A549 (cell line): ENCODE results near the gene ARHGAP22. TPM values are rescaled to one million over a fixed set of nuclear protein-coding genes. Genes with fewer than 3 reads are reported as not detected.

ENCODE experiments used
- ATAC-seq, 2 experiments: fragments of 200-7000 bp in 1 of 2; fragments of >200 bp in 1 of 2; cut with Nextera tagmentation in 1 of 2; cut with Tn5 transposase in 1 of 2; 3 replicates each; pipeline versions ENCODE4 v1.8.0 to v1.9.1; 2018 to 2020; ENCODE audit warnings: mild to moderate bottlenecking in 1 of 2, moderate library complexity in 1 of 2
- CTCF ChIA-PET: fragments of 300-600 bp; sonication (Branson Sonifier 250); formaldehyde crosslinking; extraction: SDS; loops from one replicate; lab custom pipeline; 2021; ENCODE audit warnings: antibody characterized with exemption, inconsistent platforms; lab: Yijun Ruan, JAX
- POLR2A ChIA-PET: fragments of 350-600 bp; formaldehyde crosslinking; extraction: SDS; loops from one replicate; lab custom pipeline; 2021; ENCODE audit warnings: antibody characterized with exemption, inconsistent platforms; lab: Yijun Ruan, JAX
- DNase-seq, 2 experiments: peaks; one replicate each; pipeline versions ENCODE4 v3.0.0 to v3.0.0-alpha.2; 2011 to 2016; ENCODE audit warnings: low read depth in 1 of 2, low spot score in 1 of 2
- FAIRE-seq: peaks from 2 replicates; lab custom pipeline; 2011; peaks lifted over from hg19 to GRCh38; lab: Jason Lieb, UNC
- H3K27ac ChIP-seq, 2 experiments: fragments of >200 bp; sonication (Bioruptor Twin); formaldehyde crosslinking; 3 replicates each; pipeline ENCODE4 v1.5.1; 2016 to 2017
- H3K4me1 ChIP-seq: fragments of >200 bp; sonication (Bioruptor Twin); formaldehyde crosslinking; 3 replicates; pipeline ENCODE4 v1.6.1; 2016
- H3K4me2 ChIP-seq: fragments of >200 bp; sonication (Bioruptor Twin); formaldehyde crosslinking; 3 replicates; pipeline ENCODE4 v1.6.1; 2016
- H3K4me3 ChIP-seq: fragments of >200 bp; sonication (Bioruptor Twin); formaldehyde crosslinking; 3 replicates; pipeline ENCODE4 v1.5.1; 2016
- H3K9me3 ChIP-seq: fragments of >200 bp; sonication (Bioruptor Twin); formaldehyde crosslinking; 3 replicates; pipeline ENCODE4 v1.6.1; 2016
- BHLHE40 ChIP-seq: IDR thresholded peaks from 2 replicates; pipeline ENCODE4 v1.6.1; 2012; ENCODE audit warnings: low read depth, low read length, inconsistent platforms
- CBX2 ChIP-seq: fragments of 200-600 bp; sonication (generic); IDR thresholded peaks from 2 replicates; pipeline ENCODE4 v1.6.1; 2016; ENCODE audit warnings: low read depth, mild to moderate bottlenecking, borderline replicate concordance
- CHD4 ChIP-seq: fragments of 200-600 bp; sonication (generic); IDR thresholded peaks from 2 replicates; pipeline ENCODE4 v1.6.1; 2016; ENCODE audit warnings: antibody characterized with exemption, mild to moderate bottlenecking, borderline replicate concordance
- FOSL2 ChIP-seq, 2 experiments: fragments of 450-650 bp in 1 of 2; fragments of >200 bp in 1 of 2; sonication (Bioruptor Twin) in 1 of 2; formaldehyde crosslinking; IDR thresholded peaks; 2 replicates each; pipeline versions ENCODE4 v1.5.0 to v1.6.1; 2016 to 2020; ENCODE audit warnings: mild to moderate bottlenecking in 1 of 2, moderate library complexity in 1 of 2
- HDAC2 ChIP-seq: fragments of 200-600 bp; sonication (generic); IDR thresholded peaks from 2 replicates; pipeline ENCODE4 v1.6.1; 2016
- HOXA7 ChIP-seq: fragments of 250-450 bp; sonication (Bioruptor Pico); IDR thresholded peaks from 2 replicates; pipeline ENCODE4 v1.5.0; 2020; ENCODE audit warnings: mild to moderate bottlenecking, moderate library complexity
- HOXB5 ChIP-seq: fragments of 250-450 bp; sonication (Bioruptor Pico); IDR thresholded peaks from 2 replicates; pipeline ENCODE4 v1.5.0; 2020; ENCODE audit warnings: mild to moderate bottlenecking, moderate library complexity
- MAFK ChIP-seq: fragments of 450-650 bp; IDR thresholded peaks from 2 replicates; pipeline ENCODE4 v1.6.1; 2014; ENCODE audit not compliant: partially characterized antibody
- MAZ ChIP-seq: fragments of 150-350 bp; IDR thresholded peaks from 2 replicates; pipeline ENCODE4 v1.6.1; 2014; ENCODE audit warnings: antibody characterized with exemption, low read depth, low read length, borderline replicate concordance
- MYC ChIP-seq: IDR thresholded peaks from 2 replicates; pipeline ENCODE4 v1.6.1; 2012; ENCODE audit warnings: mild to moderate bottlenecking, inconsistent platforms, low read length, improper control_type of control experiment, borderline replicate concordance
- POLR2AphosphoS2 ChIP-seq: conservative IDR thresholded peaks from 2 replicates; pipeline ENCODE4 v1.6.1; 2012; ENCODE audit warnings: low read length, improper control_type of control experiment, inconsistent platforms
- WGBS: methylation state at CpG from one replicate; pipeline ENCODE4 v1.1.6; 2017; ENCODE audit errors: missing lambda C conversion rate; 5-methylcytosine and 5-hydroxymethylcytosine counted together
- polyA plus RNA-seq, 4 experiments: library from polyadenylated mRNA; depleted of rRNA in 3 of 4; stranded (reverse); fragments of >200 nt; fragmentation: RNase III in 1 of 4; extraction: RNeasy Plus Mini Kit Qiagen cat#74134 plus additional on column Dnase treatment in 1 of 4; gene quantifications; 2 replicates in 3 of 4; 3 replicates in 1 of 4; pipeline ENCODE4 v1.2.3, GENCODE V29; 2011 to 2017
- TF ChIP-seq, protein P1 (sequence below): fragments of 200-600 bp; sonication (generic); IDR thresholded peaks from 2 replicates; pipeline ENCODE4 v1.6.1; 2016; ENCODE audit warnings: antibody characterized with exemption, mild to moderate bottlenecking, moderate library complexity
- TF ChIP-seq, protein P2 (sequence below): fragments of >200 bp; sonication (Bioruptor Twin); formaldehyde crosslinking; IDR thresholded peaks from 2 replicates; pipeline ENCODE4 v1.6.1; 2016
- TF ChIP-seq, protein P3 (sequence below): fragments of >200 bp; sonication (Bioruptor Twin); formaldehyde crosslinking; IDR thresholded peaks from 3 replicates; pipeline ENCODE4 v1.5.1; 2016
- TF ChIP-seq, protein P4 (sequence below): fragments of >200 bp; sonication (Bioruptor Twin); formaldehyde crosslinking; IDR thresholded peaks from 3 replicates; pipeline ENCODE4 v1.6.1; 2016

ARHGAP22 gene
- polyA plus RNA-seq, 2 of the 4 experiments (the other 2 are of a cell fraction), result 1.9 to 3.2 TPM

DNA sequence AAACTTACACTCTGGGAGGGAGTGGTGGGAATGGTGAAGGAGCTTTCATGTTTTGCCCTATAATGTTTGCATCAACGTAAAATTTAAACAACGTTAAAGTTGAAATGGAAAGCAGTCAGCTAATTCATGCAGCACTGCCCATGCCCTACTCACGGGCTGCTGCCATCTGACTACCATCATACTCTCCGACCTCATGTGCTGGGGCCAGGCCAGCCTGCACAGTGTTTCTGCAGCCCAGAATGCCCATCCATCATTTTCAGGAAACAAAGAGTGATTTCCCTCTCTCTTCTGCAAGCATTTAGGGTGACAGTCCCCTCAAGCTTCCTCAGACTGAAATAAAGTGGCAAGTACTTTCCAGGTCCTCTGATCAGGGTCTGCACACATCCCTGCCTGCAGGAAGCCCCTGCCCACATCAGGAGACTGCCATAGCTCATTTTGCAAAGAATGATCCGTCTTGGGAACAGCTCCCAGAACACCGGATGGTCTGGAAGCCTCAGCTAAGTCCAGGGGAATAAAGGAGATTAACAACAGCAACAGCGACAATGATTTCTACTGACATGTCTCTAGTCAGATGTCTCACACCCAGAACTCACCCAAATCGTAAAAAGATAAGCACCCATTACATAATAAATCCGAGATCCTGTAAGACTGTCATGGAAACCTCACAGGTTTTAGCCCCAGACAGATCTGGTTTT lies 40.3 kb downstream of the ARHGAP22 start (continued):
- TF ChIP-seq, protein P1, sequence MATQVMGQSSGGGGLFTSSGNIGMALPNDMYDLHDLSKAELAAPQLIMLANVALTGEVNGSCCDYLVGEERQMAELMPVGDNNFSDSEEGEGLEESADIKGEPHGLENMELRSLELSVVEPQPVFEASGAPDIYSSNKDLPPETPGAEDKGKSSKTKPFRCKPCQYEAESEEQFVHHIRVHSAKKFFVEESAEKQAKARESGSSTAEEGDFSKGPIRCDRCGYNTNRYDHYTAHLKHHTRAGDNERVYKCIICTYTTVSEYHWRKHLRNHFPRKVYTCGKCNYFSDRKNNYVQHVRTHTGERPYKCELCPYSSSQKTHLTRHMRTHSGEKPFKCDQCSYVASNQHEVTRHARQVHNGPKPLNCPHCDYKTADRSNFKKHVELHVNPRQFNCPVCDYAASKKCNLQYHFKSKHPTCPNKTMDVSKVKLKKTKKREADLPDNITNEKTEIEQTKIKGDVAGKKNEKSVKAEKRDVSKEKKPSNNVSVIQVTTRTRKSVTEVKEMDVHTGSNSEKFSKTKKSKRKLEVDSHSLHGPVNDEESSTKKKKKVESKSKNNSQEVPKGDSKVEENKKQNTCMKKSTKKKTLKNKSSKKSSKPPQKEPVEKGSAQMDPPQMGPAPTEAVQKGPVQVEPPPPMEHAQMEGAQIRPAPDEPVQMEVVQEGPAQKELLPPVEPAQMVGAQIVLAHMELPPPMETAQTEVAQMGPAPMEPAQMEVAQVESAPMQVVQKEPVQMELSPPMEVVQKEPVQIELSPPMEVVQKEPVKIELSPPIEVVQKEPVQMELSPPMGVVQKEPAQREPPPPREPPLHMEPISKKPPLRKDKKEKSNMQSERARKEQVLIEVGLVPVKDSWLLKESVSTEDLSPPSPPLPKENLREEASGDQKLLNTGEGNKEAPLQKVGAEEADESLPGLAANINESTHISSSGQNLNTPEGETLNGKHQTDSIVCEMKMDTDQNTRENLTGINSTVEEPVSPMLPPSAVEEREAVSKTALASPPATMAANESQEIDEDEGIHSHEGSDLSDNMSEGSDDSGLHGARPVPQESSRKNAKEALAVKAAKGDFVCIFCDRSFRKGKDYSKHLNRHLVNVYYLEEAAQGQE, result no peak

DNA sequence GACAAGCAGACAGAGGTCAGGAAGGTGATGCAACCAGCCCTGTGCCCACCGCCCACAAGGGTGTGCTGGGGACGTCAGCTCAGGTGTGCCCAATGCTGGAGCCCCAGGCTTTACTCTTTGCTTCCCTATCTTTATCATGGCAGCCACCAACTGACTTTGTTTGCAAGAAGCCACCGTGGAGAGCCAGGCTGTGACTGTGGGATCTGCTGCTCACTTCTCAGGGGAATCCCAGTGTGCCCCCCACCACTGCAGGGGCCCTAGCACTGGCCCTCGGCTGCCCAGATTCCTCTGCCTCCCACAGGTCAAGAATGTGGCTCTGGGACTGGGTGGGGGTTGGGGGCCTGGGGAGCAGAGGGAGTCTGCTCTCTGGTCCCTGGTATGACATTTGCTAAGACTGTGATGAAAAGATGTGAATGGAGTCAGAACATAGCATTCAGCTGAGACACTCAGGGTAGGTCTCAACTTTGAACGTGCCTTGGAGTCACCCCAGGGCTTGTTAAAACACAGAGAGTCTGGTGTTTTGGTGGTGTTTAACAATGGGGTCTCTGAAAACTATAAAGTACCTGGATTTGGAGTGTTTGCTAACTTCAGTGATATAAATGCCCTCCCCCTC lies 47.3 kb downstream of the ARHGAP22 start:
- Histone ChIP-seq H3K4me2 (no peak overlapping the region), H3K27ac (no peak overlapping the region), H3K9me3 (no peaks in the 10 kb centered on the region), H3K4me1 (no peaks in the 10 kb centered on the region), H3K4me3 (no peak overlapping the region)
- DNase-seq (no peak), FAIRE-seq (no peak), ATAC-seq (no peak)
- ChIA-PET POLR2A (no interaction called here), CTCF (interaction anchor here (0.9 to 23.3 kb wide), 3 partner anchors 11 to 194 kb away, joined by 3 to 315 read pairs (median 3); no protein-coding TSS in a partner anchor)
- 60% methylated on average over 4 of the region's 5 CpGs for WGBS
- TF ChIP-seq CBX2 (no peak), CHD4 (no peak), HOXA7 (CRISPR knock-in tag) (no peak), HDAC2 (no peak), MAFK (no peak), MAZ (no peak), POLR2AphosphoS2 (no peak), HOXB5 (no peak), FOSL2 (IDR thresholded peaks at IDR 0.05) (no peak), FOSL2 (CRISPR knock-in tag; IDR thresholded peaks at IDR 0.05) (no peak), BHLHE40 (no peak), MYC (no peak)
- TF ChIP-seq, protein P2, sequence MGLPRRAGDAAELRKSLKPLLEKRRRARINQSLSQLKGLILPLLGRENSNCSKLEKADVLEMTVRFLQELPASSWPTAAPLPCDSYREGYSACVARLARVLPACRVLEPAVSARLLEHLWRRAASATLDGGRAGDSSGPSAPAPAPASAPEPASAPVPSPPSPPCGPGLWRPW, result no peak
- TF ChIP-seq, protein P3, sequence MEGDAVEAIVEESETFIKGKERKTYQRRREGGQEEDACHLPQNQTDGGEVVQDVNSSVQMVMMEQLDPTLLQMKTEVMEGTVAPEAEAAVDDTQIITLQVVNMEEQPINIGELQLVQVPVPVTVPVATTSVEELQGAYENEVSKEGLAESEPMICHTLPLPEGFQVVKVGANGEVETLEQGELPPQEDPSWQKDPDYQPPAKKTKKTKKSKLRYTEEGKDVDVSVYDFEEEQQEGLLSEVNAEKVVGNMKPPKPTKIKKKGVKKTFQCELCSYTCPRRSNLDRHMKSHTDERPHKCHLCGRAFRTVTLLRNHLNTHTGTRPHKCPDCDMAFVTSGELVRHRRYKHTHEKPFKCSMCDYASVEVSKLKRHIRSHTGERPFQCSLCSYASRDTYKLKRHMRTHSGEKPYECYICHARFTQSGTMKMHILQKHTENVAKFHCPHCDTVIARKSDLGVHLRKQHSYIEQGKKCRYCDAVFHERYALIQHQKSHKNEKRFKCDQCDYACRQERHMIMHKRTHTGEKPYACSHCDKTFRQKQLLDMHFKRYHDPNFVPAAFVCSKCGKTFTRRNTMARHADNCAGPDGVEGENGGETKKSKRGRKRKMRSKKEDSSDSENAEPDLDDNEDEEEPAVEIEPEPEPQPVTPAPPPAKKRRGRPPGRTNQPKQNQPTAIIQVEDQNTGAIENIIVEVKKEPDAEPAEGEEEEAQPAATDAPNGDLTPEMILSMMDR, result no peak
- TF ChIP-seq, protein P4, sequence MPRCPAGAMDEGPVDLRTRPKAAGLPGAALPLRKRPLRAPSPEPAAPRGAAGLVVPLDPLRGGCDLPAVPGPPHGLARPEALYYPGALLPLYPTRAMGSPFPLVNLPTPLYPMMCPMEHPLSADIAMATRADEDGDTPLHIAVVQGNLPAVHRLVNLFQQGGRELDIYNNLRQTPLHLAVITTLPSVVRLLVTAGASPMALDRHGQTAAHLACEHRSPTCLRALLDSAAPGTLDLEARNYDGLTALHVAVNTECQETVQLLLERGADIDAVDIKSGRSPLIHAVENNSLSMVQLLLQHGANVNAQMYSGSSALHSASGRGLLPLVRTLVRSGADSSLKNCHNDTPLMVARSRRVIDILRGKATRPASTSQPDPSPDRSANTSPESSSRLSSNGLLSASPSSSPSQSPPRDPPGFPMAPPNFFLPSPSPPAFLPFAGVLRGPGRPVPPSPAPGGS, result no peak

DNA sequence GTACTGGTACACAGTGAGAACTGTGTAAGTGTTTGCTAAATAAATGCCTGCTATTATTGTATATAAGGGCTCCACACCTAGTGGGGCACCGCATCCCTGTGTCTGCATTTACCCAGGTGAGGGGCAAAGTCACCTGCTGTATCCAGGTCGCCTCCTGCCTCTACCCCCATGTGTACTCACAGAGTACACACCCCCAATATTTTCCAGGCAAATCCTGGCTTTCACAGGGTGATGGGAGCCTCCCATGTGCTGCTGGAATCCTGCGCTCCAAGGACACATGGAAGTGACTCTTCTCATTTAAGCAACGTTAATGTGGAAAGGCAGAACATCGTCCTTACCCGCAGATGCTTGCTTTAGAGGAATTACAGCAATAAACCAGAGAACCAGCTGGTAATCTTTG lies 48.2 kb downstream of the ARHGAP22 start:
- no peaks in the 10 kb centered on the region for H3K4me1 ChIP-seq
- DNase-seq (no peak), FAIRE-seq (no peak), ATAC-seq (no peak)
- H3K4me2 ChIP-seq, result no peak overlapping the region
- H3K27ac ChIP-seq, result no peak overlapping the region
- ChIA-PET POLR2A (no interaction called here), CTCF (interaction anchor here (0.9 to 23.3 kb wide), 3 partner anchors 12 to 193 kb away, joined by 3 to 315 read pairs (median 3); no protein-coding TSS in a partner anchor)
- H3K9me3 ChIP-seq, result no peaks in the 10 kb centered on the region
- H3K4me3 ChIP-seq, result no peak overlapping the region
- no peak for TF ChIP-seq CBX2
- WGBS, result 81% methylated on average over 6 of the region's 6 CpGs
